ENCODE results near the gene SPATA9.

DNA sequence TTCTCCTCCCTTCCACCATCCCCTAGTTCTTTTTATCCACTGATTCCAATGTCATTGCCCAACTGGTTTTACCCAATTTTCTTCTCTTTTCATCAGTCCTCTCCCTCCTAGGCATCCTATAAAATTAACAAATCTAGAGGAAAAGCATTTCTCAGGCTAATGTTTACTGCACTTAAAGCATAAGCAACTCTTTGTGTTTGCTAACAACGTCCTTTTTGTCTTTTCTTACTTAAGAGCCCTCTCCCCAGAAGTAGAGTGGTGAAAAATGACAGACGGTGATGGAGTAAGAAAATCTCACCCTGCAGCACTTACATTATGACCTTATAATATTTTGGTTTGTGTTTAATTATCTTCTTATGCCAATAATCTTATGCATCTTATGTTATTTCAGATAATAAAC is 1.6 kb upstream of the SPATA9 start:
- TF ChIP-seq, protein P1, sequence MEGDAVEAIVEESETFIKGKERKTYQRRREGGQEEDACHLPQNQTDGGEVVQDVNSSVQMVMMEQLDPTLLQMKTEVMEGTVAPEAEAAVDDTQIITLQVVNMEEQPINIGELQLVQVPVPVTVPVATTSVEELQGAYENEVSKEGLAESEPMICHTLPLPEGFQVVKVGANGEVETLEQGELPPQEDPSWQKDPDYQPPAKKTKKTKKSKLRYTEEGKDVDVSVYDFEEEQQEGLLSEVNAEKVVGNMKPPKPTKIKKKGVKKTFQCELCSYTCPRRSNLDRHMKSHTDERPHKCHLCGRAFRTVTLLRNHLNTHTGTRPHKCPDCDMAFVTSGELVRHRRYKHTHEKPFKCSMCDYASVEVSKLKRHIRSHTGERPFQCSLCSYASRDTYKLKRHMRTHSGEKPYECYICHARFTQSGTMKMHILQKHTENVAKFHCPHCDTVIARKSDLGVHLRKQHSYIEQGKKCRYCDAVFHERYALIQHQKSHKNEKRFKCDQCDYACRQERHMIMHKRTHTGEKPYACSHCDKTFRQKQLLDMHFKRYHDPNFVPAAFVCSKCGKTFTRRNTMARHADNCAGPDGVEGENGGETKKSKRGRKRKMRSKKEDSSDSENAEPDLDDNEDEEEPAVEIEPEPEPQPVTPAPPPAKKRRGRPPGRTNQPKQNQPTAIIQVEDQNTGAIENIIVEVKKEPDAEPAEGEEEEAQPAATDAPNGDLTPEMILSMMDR (IDR thresholded peaks at IDR 0.05), result no peak
- TF ChIP-seq POLR2A (IDR thresholded peaks at IDR 0.05) (no peak), POLR2AphosphoS5 (IDR thresholded peaks at IDR 0.05) (no peak)
